Right lobe of liver (tissue), 6 donors: ENCODE data around the gene CFAP157. TPM values are rescaled to one million over a fixed set of nuclear protein-coding genes. Genes with fewer than 3 reads are reported as not detected.

Source experiments
- ATAC-seq, 4 donors: fragments of 200-7000 bp; cut with Tn5 transposase; one replicate each; pipeline ENCODE4 v1.9.1; 2020; ENCODE audit warnings: mild to moderate bottlenecking in 4 of 4, moderate library complexity in 4 of 4
- DNase-seq, 3 donors: peaks; one replicate each; pipeline ENCODE4 v3.0.0-alpha.2; 2020
- H3K27ac ChIP-seq, 3 donors: fragments of 200-600 bp; one replicate each; pipeline ENCODE4 v1.8.0; 2022
- H3K27me3 ChIP-seq, 2 donors: fragments of 200-600 bp; one replicate each; pipeline ENCODE4 v1.8.0; 2022
- H3K36me3 ChIP-seq, 4 donors: fragments of 200-600 bp; sonication (generic) in 1 of 4; one replicate each; pipeline versions ENCODE4 v1.5.1 to v1.8.0; 2017 to 2022; ENCODE audit warnings: control low read depth in 1 of 4
- H3K4me1 ChIP-seq, 4 donors: fragments of 200-600 bp; sonication (generic) in 1 of 4; one replicate each; pipeline versions ENCODE4 v1.5.1 to v1.8.0; 2017 to 2022; ENCODE audit warnings: control low read depth in 1 of 4
- H3K4me3 ChIP-seq, 3 donors: fragments of 200-600 bp; one replicate each; pipeline ENCODE4 v1.8.0; 2022
- H3K9me3 ChIP-seq, 4 donors: fragments of 200-600 bp; sonication (generic) in 1 of 4; one replicate each; pipeline versions ENCODE4 v1.5.1 to v1.8.0; 2017 to 2022; ENCODE audit warnings: control low read depth in 1 of 4
- CTCF ChIP-seq, 4 donors: fragments of 200-600 bp in 3 of 4; fragments of 450-650 bp in 1 of 4; IDR thresholded peaks; one replicate each; pipeline versions ENCODE4 v1.5.1 to v1.8.0; 2016 to 2022; ENCODE audit warnings: antibody characterized with exemption in 4 of 4, mild to moderate bottlenecking in 2 of 4
- POLR2A ChIP-seq: fragments of 450-650 bp; IDR thresholded peaks from one replicate; pipeline ENCODE4 v1.6.1; 2017; ENCODE audit warnings: antibody characterized with exemption, mild to moderate bottlenecking
- WGBS: methylation state at CpG from one replicate; pipeline ENCODE4 v1.1.6; 2018; ENCODE audit warnings: low coverage, low lambda C conversion rate; ENCODE audit not compliant: insufficient coverage; ENCODE audit errors: missing lambda C conversion rate; 5-methylcytosine and 5-hydroxymethylcytosine counted together
- intact Hi-C, 2 donors: fragments of 100-400 bp; cut with DNase I; formaldehyde crosslinking; loops; one replicate each; pipeline versions ENCODE4 v1.11.2 to v1.14.1; 2022
- total RNA-seq, 6 experiments: library from RNA; depleted of rRNA in 2 of 6; stranded (reverse); fragments of >200 nt in 2 of 6; fragmentation: NEBNext Ultra II Directional in 3 of 6; extraction: Animal tissue kit (Norgen Biotek cat#: 25700) in 3 of 6; gene quantifications; one replicate each; pipeline versions ENCODE4 v1.1.0 to v1.2.4, GENCODE V29; 2016 to 2023
- donor health status: DM: no; HTN: yes; CAD: no.
- donor health status: DM: no; HTN: no; CAD: no.
- donor health status: DM: no; HTN: no; CAD: no.
- donor health status: DM: no; HTN: yes; CAD: no.
- donor health status: DM: no; HTN: yes; CAD: no.

Gene CFAP157
- total RNA-seq, 6 experiments from 2014 or later: 0.10 TPM; not detected in 5

- H3K4me1 ChIP-seq: no peaks in the 10 kb centered on the region
- intact Hi-C loops: loop anchor here in 1 of 2 donors (10.0 kb wide), 1 partner anchor 247 kb away; no protein-coding TSS in a partner anchor
- 19% methylated on average over 10 of the region's 10 CpGs for WGBS
- H3K27me3 ChIP-seq: no peaks in the 10 kb centered on the region
- H3K27ac ChIP-seq: no peak overlapping the region
- ATAC-seq: peak in 3 of 4 donors; percentile 33 to 56 (median 41)
- H3K9me3 ChIP-seq: no peaks in the 10 kb centered on the region
- H3K4me3 ChIP-seq: no peak overlapping the region
- DNase-seq: no peak
- no peaks in the 10 kb centered on the region for H3K36me3 ChIP-seq
- TF ChIP-seq POLR2A (no peak), CTCF (IDR thresholded peaks at IDR 0.05) (no peak)
Observed at GRCh38 chr9:127751269-127752054, 44.7 kb downstream of the CFAP157 start.

- TF ChIP-seq POLR2A: no peak
- Histone ChIP-seq H3K27ac (no peak overlapping the region), H3K4me1 (no peaks in the 10 kb centered on the region), H3K4me3 (no peak overlapping the region), H3K9me3 (no peaks in the 10 kb centered on the region), H3K27me3 (no peaks in the 10 kb centered on the region), H3K36me3 (no peaks in the 10 kb centered on the region)
- ATAC-seq (no peak), DNase-seq (no peak)
- intact Hi-C loops: loop anchor here in 1 of 2 donors (10.0 kb wide), 1 partner anchor 248 kb away; no protein-coding TSS in a partner anchor
- 70% methylated on average over 6 of the region's 8 CpGs for WGBS
Observed at GRCh38 chr9:127753148-127753547, 46.4 kb downstream of the CFAP157 start.

- Histone ChIP-seq H3K4me1 (no peaks in the 10 kb centered on the region), H3K9me3 (no peaks in the 10 kb centered on the region), H3K27ac (no peak overlapping the region), H3K4me3 (no peak overlapping the region), H3K27me3 (no peaks in the 10 kb centered on the region), H3K36me3 (no peaks in the 10 kb centered on the region)
- DNase-seq: no peak
- TF ChIP-seq CTCF (IDR thresholded peaks at IDR 0.05): no peak
- TF ChIP-seq POLR2A: no peak
- WGBS: 36% methylated on average over 5 of the region's 8 CpGs
- no peak for ATAC-seq
- intact Hi-C loops: loop anchor here in 1 of 2 donors (10.0 kb wide), 1 partner anchor 249 kb away; no protein-coding TSS in a partner anchor
Observed at GRCh38 chr9:127753622-127754021, 46.8 kb downstream of the CFAP157 start.

GRCh38 chr9:127754099-127755060, 47.6 kb downstream of the CFAP157 start:
- peak in 3 of 4 donors; percentile 6 to 34 (median 21) for ATAC-seq
- 46% methylated on average over 12 of the region's 86 CpGs for WGBS
- no peak for TF ChIP-seq CTCF (IDR thresholded peaks at IDR 0.05)
- no peak for TF ChIP-seq POLR2A
- no peak for DNase-seq
- Histone ChIP-seq H3K9me3 (no peaks in the 10 kb centered on the region), H3K4me1 (no peaks in the 10 kb centered on the region), H3K4me3 (no peak overlapping the region), H3K27ac (no peak overlapping the region), H3K36me3 (no peaks in the 10 kb centered on the region), H3K27me3 (no peaks in the 10 kb centered on the region)
- intact Hi-C loops: loop anchor here in 1 of 2 donors (10.0 kb wide), 1 partner anchor 250 kb away; no protein-coding TSS in a partner anchor
